Measurements from ENCODE around the gene TMEM244.

GRCh38 chr6:129874837-129875236, 13.7 kb upstream of the TMEM244 start:
- TF ChIP-seq CTCF (IDR thresholded peaks at IDR 0.05) (no peak), POLR2A (IDR thresholded peaks at IDR 0.05) (no peak)

Data from esophagus squamous epithelium (tissue), 4 donors.